ELR (cell line): ENCODE measurements around the gene RRP9.
A peak's percentile ranks its signal among the peaks of the same experiment; 100 is the strongest.
"Not testable (repeated sequence)": the region's sequence is repeated elsewhere in the genome, so short reads cannot be mapped to it uniquely, and the experiment has no call there.

Experiments
- DNase-seq: peaks from one replicate; pipeline ENCODE4 v3.0.0-alpha.2; 2015; ENCODE audit warnings: low read depth

RRP9 gene, protein sequence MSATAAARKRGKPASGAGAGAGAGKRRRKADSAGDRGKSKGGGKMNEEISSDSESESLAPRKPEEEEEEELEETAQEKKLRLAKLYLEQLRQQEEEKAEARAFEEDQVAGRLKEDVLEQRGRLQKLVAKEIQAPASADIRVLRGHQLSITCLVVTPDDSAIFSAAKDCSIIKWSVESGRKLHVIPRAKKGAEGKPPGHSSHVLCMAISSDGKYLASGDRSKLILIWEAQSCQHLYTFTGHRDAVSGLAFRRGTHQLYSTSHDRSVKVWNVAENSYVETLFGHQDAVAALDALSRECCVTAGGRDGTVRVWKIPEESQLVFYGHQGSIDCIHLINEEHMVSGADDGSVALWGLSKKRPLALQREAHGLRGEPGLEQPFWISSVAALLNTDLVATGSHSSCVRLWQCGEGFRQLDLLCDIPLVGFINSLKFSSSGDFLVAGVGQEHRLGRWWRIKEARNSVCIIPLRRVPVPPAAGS

DNA sequence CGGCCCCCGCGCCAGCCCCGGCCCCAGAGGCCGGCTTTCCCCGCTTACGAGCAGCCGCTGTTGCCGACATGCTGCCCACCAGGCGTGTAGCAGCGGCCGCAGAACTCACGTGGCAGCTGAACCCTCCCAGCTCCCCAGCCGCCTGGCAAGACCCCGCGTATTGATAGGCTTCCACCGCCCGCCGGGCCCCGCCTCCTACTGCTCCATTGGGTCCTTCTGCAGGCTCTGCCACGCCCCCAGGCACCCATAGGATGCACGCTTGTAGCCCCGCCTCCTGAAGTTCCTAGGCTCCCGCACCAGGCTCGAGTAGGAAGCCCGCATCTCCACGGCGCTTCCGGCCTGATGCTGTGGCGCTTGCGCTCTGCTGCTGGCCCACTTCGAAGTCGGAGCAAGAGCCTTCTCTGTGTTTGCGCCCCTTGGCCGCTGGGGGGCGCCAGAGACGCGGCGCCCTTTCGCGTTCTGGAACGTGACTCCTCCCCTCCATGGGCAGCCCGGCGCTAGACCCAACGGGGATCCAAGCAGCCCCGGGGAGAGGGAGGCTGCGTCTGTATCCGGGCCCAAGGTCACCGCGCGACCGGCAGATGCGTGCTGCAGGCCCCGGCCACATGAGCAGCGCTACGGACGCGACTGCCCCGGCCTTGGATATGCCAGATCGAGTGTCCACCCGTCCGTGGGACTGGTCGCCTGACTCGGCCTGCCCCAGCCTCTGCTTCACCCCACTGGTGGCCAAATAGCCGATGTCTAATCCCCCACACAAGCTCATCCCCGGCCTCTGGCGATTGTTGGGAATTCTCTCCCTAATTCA lies at the start of gene RRP9, which contains the start of gene PARP3:
Gene RRP9, minus strand, starts transcription at position 107 of the 805 bp plus-strand sequence. Its CDS starts 37 bp downstream, at position 70.
Gene PARP3, plus strand, starts transcription at position 566 of the 805 bp plus-strand sequence. CDS start 993 bp downstream, outside the sequence.
- DNase-seq = peak; percentile 100

DNA sequence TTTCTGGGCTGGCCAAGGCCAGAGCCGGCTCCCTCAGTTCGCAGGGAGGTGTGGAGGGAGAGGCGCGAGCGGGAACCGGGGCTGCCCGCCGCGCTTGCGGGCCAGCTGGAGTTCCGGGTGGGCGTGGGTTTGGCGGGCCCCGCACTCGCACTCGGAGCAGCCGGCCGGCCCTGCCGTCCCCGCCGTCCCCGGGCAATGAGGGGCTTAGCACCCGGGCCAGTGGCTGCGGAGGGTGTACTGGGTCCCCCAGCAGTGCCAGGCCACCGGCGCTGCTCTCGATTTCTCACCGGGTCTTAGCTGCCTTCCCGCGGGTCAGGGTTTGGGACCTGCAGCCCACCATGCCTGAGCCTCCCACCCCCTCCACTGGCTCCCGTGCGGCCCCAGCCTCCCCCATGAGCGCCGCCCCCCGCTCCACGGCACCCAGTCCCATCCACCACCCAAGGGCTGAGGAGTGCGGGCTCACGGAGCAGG lies 48.8 kb upstream of the RRP9 start:
- DNase-seq = not testable (repeated sequence)

DNA sequence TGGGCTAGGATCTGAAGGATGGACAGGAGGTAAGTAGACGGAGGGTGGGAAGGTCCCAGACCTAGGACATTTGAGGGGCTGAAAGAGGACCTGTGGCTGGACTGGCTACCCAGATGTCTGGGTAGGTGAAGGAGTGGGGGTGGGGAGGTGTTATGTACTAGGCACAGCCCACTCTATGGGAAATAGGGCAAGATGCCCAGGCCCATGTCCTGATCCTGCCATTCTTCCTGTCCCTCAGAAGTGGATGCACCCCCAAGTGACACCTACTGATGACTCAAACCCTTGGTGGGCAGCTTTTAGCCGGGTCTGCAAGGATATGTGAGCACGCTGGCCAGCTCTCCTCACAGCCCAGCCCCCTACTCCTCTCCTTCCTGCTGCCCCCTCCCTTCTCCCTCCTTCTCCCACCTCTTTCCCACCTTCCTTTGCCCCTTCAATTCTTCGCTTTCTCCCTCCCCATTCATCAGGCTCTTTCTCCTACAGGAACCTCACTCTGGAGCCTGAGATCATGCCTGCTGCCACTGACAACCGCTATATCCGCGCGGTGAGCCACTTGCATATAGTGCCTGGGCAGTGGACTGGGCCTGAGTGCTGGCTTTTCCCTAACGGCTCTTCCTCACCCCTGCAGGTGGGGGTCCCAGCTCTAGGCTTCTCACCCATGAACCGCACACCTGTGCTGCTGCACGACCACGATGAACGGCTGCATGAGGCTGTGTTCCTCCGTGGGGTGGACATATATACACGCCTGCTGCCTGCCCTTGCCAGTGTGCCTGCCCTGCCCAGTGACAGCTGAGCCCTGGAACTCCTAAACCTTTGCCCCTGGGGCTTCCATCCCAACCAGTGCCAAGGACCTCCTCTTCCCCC lies 46.8 kb upstream of the RRP9 start:
- DNase-seq = no peak

DNA sequence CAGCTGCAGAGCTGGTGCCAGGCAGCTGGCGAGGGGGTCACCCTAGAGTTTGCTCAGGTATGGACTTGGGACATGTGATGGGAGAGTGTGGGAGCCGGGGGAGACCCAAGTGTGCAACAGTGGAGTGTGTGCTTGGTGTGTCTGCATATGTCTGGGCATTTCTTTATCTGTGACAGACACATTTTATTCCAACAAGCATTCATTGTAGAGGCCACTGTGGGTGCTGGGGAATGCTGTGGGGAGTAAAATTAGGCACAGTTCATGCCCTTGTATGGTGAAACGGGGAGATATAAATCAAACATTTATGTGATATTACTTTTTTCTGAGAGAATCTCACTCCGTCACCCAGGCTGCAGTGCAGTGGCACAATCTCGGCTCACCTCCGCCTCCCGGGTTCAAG lies 45.9 kb upstream of the RRP9 start:
- no peak for DNase-seq

DNA sequence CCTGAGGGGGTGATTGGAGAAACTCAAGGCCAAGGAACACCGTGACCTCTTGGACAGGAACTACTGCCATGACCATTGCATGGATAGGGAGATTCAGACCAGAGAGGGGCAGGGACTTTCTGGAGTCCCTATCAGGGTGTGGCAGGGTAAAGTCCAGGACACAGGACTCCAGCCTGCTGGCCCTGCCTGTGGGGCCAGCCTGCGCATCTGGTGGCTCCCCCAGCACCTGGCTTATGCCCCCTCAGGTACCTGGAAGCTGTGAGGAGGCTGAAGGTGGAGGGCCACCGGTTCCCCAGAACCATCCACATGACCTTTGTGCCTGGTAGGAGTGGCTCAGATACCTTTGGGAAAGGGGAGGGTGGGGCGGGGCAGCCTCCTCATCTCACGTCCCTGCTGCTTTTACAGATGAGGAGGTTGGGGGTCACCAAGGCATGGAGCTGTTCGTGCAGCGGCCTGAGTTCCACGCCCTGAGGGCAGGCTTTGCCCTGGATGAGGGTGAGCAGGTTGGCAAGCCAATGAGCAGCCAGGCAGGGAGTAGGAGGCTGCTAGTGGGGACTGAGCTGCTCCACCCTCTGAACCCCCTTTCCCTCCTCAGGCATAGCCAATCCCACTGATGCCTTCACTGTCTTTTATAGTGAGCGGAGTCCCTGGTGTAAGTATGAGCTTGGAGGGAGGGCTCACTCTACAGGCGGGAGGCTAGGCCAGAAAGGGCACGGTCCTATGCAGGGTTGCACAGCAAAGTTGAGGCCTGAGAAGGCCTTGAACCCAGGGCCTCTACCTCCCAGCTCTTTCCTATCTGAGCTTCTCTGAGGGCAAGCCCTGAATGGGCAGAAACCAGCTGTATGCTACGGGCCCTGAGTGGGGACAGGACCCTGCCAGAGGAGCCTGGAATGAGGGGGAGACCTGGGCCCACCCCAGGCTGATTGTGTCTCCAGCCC lies 44.6 kb upstream of the RRP9 start:
- no peak for DNase-seq

DNA sequence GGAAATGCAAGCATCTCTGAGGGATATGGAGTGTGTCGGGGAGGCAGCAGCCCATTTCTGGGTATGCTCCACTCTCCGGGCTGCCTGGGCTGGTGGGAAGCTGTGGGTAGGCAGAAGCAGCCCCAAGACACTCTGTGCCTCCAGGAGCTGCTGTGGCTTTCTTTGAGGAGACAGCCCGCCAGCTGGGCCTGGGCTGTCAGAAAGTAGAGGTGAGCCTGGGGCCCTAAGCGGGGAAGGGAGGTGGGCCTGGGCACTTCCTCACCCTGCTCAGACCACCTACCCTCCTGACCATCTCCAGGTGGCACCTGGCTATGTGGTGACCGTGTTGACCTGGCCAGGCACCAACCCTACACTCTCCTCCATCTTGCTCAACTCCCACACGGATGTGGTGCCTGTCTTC lies 43.4 kb upstream of the RRP9 start:
- DNase-seq = no peak

DNA sequence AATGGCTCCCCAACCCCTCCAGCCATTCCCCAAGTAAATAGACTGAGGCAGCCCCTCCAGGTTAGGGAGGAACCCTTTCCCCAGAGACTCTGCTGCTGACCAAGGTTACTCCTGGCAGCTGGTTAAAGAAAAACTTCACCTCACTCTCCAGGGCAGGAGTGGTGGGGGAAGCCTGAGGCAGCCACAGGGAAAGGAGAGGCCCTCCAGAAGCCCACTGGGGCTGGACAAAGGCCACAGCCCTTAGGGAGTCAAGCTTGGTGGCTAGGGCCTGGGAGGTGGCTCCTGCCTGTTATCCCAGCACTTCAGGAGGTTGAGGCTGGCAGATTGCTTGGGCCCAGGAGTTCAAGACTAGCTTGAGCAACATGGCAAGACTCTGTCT lies 42.6 kb upstream of the RRP9 start:
- no peak for DNase-seq

DNA sequence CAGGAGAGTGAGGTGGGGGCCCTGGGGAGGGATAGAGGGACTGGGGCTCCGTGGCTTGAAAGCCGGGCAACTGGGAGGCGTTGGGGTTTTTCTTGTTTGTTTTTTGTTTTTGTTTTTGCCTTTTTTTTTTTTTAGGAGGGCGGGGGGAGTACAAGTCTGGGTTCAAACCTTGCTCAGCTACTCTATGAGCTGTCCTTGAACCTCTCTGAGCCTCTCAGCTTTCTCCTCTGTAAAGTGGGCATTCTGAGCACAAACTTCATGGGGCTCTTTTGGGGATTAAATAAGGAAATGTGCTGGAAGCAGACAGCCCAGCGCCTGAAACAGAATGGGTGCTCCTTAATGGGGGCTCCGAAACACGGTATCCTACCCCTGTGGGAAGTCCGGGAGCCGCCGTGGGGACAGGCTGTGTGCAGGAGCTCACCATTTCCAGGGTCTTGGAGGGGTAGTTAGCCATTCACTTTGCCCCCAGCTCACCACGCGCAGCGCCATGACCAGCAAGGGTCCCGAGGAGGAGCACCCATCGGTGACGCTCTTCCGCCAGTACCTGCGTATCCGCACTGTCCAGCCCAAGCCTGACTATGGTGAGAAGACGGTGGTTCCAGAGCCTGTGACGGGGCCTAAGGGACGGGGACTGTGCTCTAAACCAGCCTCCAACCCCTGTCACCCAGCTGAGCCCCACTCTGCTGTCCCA lies 42.0 kb upstream of the RRP9 start:
- DNase-seq = no peak

DNA sequence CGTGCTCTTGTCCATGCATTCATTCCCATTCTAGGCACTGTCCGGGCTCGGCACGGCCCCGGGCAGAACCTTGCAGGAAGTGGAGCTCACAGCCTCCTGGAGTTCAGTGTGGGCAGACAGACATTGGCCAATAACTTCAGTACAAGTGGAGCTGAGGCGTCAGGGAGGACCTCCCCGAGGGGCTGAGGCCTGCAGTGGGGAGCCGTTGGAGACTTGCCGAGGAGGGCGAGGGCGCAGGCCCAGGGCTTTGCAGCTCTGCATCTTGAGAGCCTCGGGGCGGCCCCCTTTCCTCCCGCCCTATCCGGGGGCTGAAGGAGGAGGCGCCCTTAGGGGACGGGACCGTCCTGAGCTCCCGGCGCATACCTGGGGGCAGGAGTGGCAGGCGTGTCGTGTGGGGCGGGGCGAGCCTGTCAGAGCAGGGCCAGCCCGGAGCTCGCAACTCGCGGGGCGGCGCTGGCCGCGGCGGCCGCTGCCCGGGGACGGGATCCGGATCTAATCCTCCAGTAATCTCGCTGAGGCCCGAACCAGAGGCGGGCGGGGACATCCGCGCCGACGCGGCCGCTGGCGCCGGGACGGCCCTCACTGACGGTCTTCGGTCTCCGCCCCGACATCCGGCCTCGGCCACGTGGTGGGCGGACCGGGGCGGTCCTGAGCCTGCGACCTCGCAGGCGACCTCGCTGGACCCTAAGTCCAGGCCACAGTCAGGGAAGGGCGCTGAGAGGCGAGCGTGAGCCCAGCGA lies 41.3 kb upstream of the RRP9 start, which contains the start of gene ACY1:
Gene ACY1, plus strand, starts transcription at position 698 of the 740 bp plus-strand sequence. CDS start 530 bp downstream, outside the sequence.
- peak; percentile 87 for DNase-seq

DNA sequence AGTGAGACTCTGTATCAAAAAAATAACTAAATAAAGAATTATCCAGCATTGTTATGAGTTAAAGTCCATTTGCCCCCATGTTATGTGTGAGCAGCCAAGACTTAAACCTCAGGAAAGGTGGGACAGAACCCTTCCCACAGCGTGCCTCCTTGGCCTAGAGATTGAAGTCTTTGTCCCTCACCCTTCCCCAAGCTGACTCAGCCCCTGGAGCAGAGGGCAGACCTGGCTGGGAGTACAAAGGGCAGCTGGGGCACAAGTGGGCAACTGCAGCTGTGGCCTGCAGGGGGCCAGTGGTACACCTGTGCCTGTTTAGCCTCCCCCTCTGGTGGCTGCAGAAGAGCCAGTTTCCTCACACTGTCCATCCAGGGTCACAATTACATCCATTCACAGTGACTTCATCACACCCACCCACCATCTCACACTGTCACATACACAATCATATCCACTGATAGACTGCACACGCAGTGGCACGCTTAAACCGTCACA lies 40.7 kb upstream of the RRP9 start:
- DNase-seq = peak; percentile 65

DNA sequence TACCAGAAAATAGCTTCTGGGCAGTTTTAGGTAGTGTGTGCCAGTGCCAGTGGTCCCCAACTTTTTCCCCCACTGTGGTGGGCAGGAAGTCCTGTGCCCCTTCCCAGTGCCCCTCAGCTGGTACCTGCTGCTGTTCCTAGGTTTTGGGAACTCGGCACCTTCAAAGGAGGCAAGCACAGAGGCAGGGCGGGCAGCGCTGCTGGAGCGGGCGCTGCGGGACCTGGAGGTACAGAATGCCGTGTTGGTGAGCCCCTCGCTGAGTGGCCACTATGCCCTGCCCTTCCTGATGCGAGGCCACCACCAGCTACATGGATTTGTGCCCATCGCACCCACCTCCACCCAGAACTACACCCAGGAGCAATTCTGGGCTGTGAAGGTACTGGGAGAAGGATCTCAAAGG lies 38.5 kb upstream of the RRP9 start:
- DNase-seq = no peak

DNA sequence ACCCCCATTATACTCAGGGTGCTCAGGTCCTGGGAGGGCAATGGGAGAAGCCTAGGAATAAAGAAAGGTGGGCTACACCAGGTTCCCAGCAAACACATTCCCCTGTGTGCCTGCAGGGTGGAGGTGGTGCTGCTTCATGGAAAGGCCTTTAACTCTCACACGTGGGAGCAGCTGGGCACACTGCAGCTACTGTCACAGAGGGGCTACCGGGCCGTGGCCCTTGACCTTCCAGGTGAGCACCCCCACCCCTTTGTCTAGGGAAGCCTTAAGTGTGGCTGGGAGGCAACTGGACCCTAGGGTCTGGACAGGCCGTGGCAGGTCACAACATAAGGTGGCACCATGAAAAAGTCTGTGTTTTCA lies 36.4 kb upstream of the RRP9 start:
- no peak for DNase-seq

DNA sequence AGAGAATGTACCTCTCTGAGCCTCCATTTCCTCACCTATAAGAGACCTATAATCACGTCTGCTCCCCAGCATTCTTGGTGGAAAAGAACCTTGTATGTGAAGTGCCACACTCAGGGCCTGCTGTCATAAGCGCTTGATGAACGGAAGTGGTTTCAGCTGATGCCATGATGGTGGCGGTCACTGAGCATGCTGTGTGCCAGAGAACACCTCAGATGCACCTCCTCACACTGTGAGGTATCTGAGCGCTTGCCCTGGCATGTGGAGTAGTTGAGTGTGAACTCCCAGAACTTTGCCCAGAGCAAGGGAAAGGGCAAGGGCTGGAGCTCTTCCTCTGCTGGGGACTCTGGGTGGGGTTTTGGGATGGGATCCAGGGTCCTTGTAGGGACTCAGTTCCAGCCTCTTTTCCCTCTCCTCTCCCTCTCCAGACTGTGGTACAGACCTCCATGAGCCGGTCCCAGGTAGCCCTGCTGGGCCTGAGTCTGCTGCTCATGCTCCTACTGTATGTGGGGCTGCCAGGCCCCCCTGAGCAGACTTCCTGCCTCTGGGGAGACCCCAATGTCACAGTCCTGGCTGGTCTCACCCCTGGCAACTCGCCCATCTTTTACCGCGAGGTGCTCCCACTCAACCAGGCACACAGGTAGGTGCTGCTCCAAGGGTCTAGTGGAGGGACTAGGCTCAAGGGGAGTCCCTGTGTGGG lies 35.9 kb upstream of the RRP9 start:
- no peak for DNase-seq

DNA sequence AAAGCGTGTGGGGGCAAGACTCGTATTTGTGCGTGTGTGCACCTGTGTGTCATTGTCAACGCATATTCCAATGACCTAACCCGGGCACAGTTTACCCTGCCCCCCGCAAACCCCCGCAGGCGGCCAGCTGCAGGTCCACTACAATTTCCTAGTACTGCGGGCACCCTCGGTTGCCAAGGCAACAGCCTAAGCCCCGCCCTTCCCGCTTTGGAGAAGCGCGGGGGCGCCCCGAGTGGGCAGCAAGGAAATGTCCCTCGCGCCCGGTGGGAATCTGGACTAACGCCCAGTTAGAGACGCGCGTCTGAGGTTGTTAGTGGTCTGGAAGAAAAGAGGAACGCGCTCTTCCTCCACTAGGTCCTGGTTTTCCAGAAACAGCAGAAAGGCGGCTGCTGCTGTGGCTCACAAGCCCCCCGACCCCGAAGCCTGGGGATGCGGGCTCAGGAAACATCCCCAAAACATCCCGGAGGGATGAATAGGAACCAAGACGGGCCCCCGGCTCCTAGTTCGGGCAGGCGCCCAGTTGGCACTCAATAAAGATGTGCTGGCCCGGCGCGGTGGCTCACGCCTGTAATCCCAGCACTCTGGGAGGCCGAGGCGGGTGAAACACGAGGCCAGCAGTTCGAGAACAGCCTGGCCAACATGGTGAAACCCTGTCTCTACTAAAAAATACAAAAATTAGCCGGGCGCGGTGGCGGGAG lies 34.3 kb upstream of the RRP9 start:
- DNase-seq = peak; percentile 67

DNA sequence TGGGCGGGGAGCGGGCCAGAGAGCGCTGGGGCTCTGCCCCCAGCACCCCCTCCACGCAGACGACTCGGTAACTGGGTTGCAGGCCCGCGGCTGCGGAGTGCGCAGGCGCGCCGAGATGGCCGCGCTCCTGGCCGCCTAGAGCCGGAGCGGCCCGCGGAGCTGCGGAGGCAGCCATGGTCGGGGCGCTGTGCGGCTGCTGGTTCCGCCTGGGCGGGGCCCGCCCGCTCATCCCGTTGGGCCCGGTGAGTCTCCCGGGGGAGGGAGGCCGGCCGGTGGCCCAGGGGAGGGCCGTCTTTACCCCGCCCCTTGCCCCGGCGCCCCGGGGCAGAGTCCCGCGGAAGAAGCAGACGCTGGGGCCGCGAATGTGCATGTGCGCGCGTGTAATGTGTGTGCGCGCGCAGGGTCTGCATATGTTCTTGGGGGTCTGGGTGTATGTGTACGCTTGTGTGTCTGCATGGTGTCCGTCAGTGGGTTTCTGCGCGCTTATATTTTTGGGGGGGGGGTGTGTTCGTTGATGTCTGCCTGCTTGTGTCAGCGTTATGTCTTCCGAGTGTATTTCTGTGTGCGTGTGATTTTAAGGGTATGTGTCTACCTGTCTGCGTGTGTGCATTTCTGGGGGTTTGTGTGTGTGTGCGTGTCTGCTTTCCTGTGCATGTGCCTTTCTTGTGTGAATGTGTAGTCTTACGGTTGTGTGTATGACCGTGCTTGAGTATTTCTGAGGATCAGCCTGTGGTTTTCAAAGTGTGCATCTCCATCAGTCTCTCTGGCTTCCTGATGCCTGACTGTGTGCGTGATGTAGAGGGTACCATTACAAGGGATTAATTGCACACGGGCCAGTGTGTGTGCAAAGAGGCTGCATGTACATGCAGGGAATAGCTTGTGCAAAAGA lies 33.5 kb upstream of the RRP9 start, which contains the start of gene ABHD14A:
Gene ABHD14A, plus strand, starts transcription at position 102 of the 889 bp plus-strand sequence. Its CDS starts 72 bp downstream, at position 174.
- peak; percentile 72 for DNase-seq

DNA sequence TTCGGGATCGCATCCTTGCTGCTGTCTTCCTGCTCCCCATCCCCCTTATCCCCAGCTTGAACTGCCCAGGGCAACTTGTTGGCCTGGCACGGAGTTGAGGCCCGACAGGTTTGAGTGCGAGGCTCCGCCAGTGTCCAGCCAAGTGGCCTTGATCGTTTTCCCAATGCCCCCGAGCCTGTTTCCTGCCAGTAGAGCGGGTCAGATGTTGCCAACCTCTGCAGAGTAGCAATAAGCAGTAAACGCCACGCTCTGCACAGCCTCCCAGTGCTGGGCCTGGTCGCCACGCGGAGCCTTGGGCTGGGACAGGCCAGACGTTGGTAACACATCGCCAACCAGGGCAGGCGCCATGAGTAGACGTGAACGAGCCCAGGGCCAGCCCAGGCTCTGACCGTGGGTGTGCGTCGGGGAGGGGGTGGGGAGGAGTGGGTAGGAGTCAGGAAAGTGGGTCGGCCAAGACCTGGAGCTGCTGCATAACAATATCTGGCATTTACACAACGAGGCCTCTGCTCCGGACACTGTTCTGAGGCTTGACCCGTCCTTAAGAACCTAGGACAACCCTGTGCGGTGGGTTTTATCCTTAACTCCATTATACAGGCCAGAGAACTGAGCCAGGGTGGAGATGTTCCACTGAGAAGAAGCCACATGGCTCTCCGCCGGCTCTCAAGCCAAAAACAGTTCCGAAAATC lies 32.7 kb upstream of the RRP9 start:
- no peak for DNase-seq
